Adrenal gland (tissue), 12 donors: ENCODE measurements around the gene NR2F1. TPM values are rescaled to one million over a fixed set of nuclear protein-coding genes. Genes with fewer than 3 reads are reported as not detected.

Experiments used
- DNase-seq, 7 donors: peaks; one replicate each; pipeline ENCODE4 v3.0.0-alpha.2; 2019 to 2020
- H3K27ac ChIP-seq, 5 donors: fragments of 200-600 bp; sonication (generic) in 4 of 5; 1 replicate in 3 of 5; 2 replicates in 2 of 5; pipeline versions ENCODE4 v1.5.1 to v1.8.0; 2016 to 2020; ENCODE audit warnings: mild to moderate bottlenecking in 1 of 5
- H3K27me3 ChIP-seq: fragments of 200-600 bp; 2 replicates; pipeline ENCODE4 v1.8.0; 2021
- H3K36me3 ChIP-seq, 2 donors: fragments of 200-600 bp; replicated peaks in 1 of 2; 1 replicate in 1 of 2; 2 replicates in 1 of 2; pipeline versions ENCODE4 v1.5.1 to v1.8.0; 2018 to 2022
- H3K4me1 ChIP-seq, 2 donors: fragments of 200-600 bp; replicated peaks in 1 of 2; 1 replicate in 1 of 2; 2 replicates in 1 of 2; pipeline versions ENCODE4 v1.5.1 to v1.8.0; 2018 to 2021
- H3K4me3 ChIP-seq, 4 donors: fragments of 200-600 bp; sonication (generic) in 3 of 4; one replicate each; pipeline ENCODE4 v1.5.1; 2016 to 2018
- H3K9me3 ChIP-seq, 3 donors: fragments of 200-600 bp; sonication (generic) in 1 of 3; replicated peaks in 1 of 3; 1 replicate in 2 of 3; 2 replicates in 1 of 3; pipeline versions ENCODE4 v1.5.1 to v1.8.0; 2016 to 2021
- POLR2A ChIP-seq, 2 donors: fragments of 450-650 bp; IDR thresholded peaks; one replicate each; pipeline ENCODE4 v1.6.1; 2017; ENCODE audit warnings: antibody characterized with exemption in 2 of 2, mild to moderate bottlenecking in 2 of 2, moderate library complexity in 1 of 2
- WGBS, 4 donors: extraction: QIAGEN DNeasy Blood & Tissue Kit in 2 of 4; methylation state at CpG; one replicate each; pipeline versions ENCODE4 v1.1.5 to v1.1.7; 2013 to 2017; 5-methylcytosine and 5-hydroxymethylcytosine counted together
- intact Hi-C, 2 donors: fragments of 100-400 bp; cut with DNase I; formaldehyde crosslinking; loops; one replicate each; pipeline versions ENCODE4 v1.14.1 to v1.15.0; 2022 to 2023
- polyA plus RNA-seq, 3 donors: library from polyadenylated mRNA; stranded (reverse); fragments of 200-250 nt in 2 of 3; fragments of 350-450 nt in 1 of 3; fragmentation: Illumina TruSeq in 1 of 3; extraction: RNeasy Lipid Tissue Mini Kit (QIAGEN cat#74804) in 1 of 3; gene quantifications; one replicate each; pipeline ENCODE4 v1.2.3, GENCODE V29; 2013 to 2014
- total RNA-seq, 9 donors: library from RNA; depleted of rRNA in 4 of 9; stranded (reverse); fragments of >200 nt in 4 of 9; fragments of 120-200 nt in 1 of 9; fragmentation: NEBNext Ultra II Directional in 1 of 9; extraction: Animal tissue kit (Norgen Biotek cat#: 25700) in 1 of 9; gene quantifications; one replicate each; pipeline versions ENCODE4 v1.1.0 to v1.2.4, GENCODE V29; 2013 to 2023
- TF ChIP-seq, protein P1 (sequence below), 6 experiments: fragments of 450-650 bp in 4 of 6; fragments of 200-600 bp in 2 of 6; sonication (generic) in 1 of 6; IDR thresholded peaks; 1 replicate in 5 of 6; 2 replicates in 1 of 6; pipeline versions ENCODE4 v1.5.1 to v1.8.0; 2016 to 2021; ENCODE audit warnings: antibody characterized with exemption in 6 of 6, mild to moderate bottlenecking in 2 of 6, moderate library complexity in 1 of 6
- donor health status: healthy with polysubstance abuse.
- donor health status: Bipolar disorder and iron deficiency.
- donor health status: DM: yes; HTN: yes; CAD: no.
- donor health status: DM: no; HTN: no; CAD: no.
- donor health status: DM: no; HTN: no; CAD: no.
- donor health status: DM: yes; HTN: yes; CAD: no.

NR2F1 gene
- total and polyA plus RNA-seq, 12 donors = 22.4 to 195 (median 68.2) TPM

DNA sequence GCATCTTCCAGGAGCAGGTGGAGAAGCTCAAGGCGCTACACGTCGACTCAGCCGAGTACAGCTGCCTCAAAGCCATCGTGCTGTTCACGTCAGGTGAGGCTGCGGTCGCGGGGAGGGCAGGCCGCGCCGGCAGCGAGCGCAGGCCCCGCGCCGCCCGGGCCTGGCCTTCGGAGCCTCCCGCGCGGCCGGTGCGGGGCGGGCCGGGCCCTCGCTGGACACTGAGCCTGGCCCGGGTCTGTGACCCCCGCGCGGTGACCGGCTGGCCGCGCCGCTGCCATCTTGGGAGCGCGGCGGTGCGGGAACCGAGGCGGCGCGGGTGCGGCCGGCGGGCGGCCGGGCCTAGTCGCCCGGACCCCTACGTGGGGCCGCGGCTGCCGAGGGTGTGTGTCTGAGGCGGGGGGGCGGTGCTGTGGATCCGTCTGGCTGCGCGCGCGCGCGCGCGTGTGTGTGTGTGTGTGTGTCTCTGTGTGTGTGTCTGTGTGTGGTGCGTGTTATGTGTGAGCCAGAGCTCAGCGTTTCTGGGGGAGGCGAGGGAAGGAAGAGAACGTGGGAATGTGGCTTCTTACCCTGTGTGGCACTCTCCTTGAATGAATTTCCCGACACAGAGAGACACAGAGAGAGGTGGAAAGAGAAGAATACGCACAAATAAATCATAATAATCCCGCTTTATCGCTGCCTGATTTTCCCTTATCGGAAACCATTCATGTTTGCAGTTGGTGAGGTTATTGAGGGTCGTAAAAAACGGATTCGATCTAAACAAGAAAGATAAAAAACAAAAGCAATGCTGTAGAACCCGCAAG lies 5.5 kb downstream of the NR2F1 start:
- 26 to 53% (median 37%) methylated on average over 14 to 78 of the region's 78 CpGs for WGBS, 4 donors
- Histone ChIP-seq H3K36me3 (peaks cover 0 to 3% of the 10 kb centered on the region in 2 donors), H3K4me3 (peak overlapping the region in 2 of 4 donors; percentile 8 to 81), H3K9me3 (no peaks in the 10 kb centered on the region), H3K27me3 (no peaks in the 10 kb centered on the region), H3K4me1 (peaks cover 0 to 11% of the 10 kb centered on the region in 2 donors), H3K27ac (peak overlapping the region in 2 of 5 donors; percentile 81 to 85)
- intact Hi-C loops = loop anchor here in 1 of 2 donors (10.0 kb wide), 1 partner anchor 206 kb away; no protein-coding TSS in a partner anchor
- DNase-seq = peak in 2 of 7 donors; percentile 31 to 54
- no peak for TF ChIP-seq POLR2A (IDR thresholded peaks at IDR 0.05)
- TF ChIP-seq, protein P1, sequence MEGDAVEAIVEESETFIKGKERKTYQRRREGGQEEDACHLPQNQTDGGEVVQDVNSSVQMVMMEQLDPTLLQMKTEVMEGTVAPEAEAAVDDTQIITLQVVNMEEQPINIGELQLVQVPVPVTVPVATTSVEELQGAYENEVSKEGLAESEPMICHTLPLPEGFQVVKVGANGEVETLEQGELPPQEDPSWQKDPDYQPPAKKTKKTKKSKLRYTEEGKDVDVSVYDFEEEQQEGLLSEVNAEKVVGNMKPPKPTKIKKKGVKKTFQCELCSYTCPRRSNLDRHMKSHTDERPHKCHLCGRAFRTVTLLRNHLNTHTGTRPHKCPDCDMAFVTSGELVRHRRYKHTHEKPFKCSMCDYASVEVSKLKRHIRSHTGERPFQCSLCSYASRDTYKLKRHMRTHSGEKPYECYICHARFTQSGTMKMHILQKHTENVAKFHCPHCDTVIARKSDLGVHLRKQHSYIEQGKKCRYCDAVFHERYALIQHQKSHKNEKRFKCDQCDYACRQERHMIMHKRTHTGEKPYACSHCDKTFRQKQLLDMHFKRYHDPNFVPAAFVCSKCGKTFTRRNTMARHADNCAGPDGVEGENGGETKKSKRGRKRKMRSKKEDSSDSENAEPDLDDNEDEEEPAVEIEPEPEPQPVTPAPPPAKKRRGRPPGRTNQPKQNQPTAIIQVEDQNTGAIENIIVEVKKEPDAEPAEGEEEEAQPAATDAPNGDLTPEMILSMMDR (IDR thresholded peaks at IDR 0.05) = no peak

DNA sequence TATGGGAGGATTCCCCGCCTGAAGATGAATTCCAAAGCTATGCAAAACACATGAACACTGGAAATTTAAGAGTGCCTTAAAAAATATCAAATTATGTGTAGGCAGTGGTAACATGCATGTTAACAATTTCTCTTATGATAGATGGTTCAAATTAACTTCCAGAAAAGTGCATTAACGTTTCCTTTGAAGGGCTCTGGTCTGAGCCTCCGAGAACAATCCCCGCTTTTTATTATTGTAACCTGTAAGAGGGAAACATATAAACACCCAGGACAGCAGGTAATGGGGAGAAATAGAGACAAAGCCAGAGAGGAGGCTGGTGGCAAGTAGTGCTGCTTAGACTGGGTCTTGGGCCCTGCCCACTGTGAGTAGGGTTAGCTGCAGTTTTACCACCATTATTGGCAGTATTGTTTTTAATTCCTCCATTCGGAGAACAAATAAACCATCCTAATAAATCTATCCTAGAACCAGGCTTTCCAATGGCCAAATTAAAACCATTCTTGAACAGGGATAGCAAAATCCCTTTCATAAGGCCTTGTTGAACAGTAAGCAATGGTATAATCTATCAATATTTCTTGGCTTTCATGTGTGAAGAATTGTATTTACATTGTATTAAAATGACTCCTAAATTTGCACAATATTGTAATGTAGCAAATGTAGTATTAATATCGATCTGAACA lies 6.3 kb downstream of the NR2F1 start:
- no peaks in the 10 kb centered on the region for H3K9me3 ChIP-seq
- intact Hi-C loops = loop anchor here in 1 of 2 donors (10.0 kb wide), 1 partner anchor 206 kb away; no protein-coding TSS in a partner anchor
- no peak for DNase-seq
- TF ChIP-seq POLR2A (IDR thresholded peaks at IDR 0.05) = no peak
- TF ChIP-seq, protein P1 (IDR thresholded peaks at IDR 0.05) = no peak
- WGBS, 4 donors = 58 to 68% (median 66%) methylated on average over 6 of the region's 6 CpGs
- peak overlapping the region in 1 of 4 donors; percentile 81 for H3K4me3 ChIP-seq
- H3K27me3 ChIP-seq = no peaks in the 10 kb centered on the region
- peaks cover 0 to 9% of the 10 kb centered on the region in 2 donors for H3K36me3 ChIP-seq
- H3K27ac ChIP-seq = peak overlapping the region in 2 of 5 donors; percentile 18 to 81
- peaks cover 0 to 11% of the 10 kb centered on the region in 2 donors for H3K4me1 ChIP-seq

DNA sequence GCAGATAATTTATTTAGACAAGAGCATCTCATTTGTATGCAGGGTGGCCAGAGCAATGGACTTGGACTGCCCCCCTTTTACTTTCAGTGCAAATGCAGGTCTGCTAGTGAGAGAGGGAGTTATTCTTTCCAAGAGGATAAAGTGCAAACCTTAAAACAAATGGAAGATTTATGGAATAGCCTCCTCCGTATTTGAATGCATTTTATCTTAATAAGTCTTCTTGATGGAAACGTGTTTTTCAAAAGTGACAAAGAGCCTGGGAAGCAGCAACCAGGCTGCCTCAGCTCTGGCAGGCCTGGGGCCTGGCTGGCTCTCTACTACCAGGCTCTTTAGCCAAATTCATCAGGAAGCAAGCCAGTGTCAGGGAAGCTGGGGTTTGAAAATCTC lies 6.8 kb downstream of the NR2F1 start:
- Histone ChIP-seq H3K4me3 (peak overlapping the region in 1 of 4 donors; percentile 81), H3K27ac (peak overlapping the region in 2 of 5 donors; percentile 18 to 47), H3K4me1 (peaks cover 0 to 11% of the 10 kb centered on the region in 2 donors), H3K9me3 (no peaks in the 10 kb centered on the region), H3K36me3 (peaks cover 0 to 9% of the 10 kb centered on the region in 2 donors), H3K27me3 (no peaks in the 10 kb centered on the region)
- 40 to 56% (median 53%) methylated on average over 2 of the region's 2 CpGs for WGBS, 4 donors
- intact Hi-C loops = loop anchor here (10.0 kb wide), 2 partner anchors 205 to 325 kb away; no protein-coding TSS in a partner anchor
- no peak for TF ChIP-seq POLR2A (IDR thresholded peaks at IDR 0.05)
- TF ChIP-seq, protein P1 (IDR thresholded peaks at IDR 0.05) = no peak
- no peak for DNase-seq

DNA sequence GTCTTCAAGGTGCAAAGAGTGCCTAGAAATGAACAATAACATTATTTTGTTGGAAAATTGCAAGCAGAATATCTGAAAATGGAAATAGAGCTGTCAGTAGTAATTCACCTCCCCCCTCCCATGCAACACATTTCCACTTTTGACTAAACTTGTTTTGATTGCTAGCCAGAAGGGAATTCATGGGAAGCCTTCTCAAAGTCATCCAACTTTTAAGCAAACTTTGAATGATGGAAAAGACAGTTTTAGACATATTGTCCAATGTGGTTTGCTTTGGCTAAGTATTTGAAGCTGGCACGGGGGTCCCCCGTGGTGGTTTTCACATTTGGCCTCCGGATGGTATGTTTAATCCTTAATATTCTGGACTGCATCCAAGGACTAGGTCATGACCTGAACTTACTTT lies 7.5 kb downstream of the NR2F1 start:
- intact Hi-C loops = loop anchor here (10.0 kb wide), 2 partner anchors 204 to 324 kb away; no protein-coding TSS in a partner anchor
- DNase-seq = peak in 1 of 7 donors; percentile 30
- peaks cover 0 to 9% of the 10 kb centered on the region in 2 donors for H3K36me3 ChIP-seq
- H3K4me1 ChIP-seq = peaks cover 0 to 11% of the 10 kb centered on the region in 2 donors
- H3K27me3 ChIP-seq = no peaks in the 10 kb centered on the region
- peak overlapping the region in 1 of 5 donors; percentile 47 for H3K27ac ChIP-seq
- 39 to 56% (median 45%) methylated on average over 3 of the region's 3 CpGs for WGBS, 4 donors
- TF ChIP-seq, protein P1 (IDR thresholded peaks at IDR 0.05) = no peak
- TF ChIP-seq POLR2A (IDR thresholded peaks at IDR 0.05) = no peak
- H3K9me3 ChIP-seq = no peaks in the 10 kb centered on the region
- H3K4me3 ChIP-seq = peak overlapping the region in 1 of 4 donors; percentile 81
